SKM-1 (cell line): ENCODE data around the gene VRK3.

Source experiments
- DNase-seq: peaks from one replicate; lab custom pipeline; 2025; ENCODE audit not compliant: unreplicated experiment; lab: John Stamatoyannopoulos, UW

The VRK3 gene

GRCh38 chr19:50030937-50031336 lies 5.8 kb upstream of the VRK3 start:
- DNase-seq: no peak

GRCh38 chr19:50030225-50030624 lies 5.1 kb upstream of the VRK3 start:
- DNase-seq: no peak

GRCh38 chr19:50026550-50026906 lies 1.4 kb upstream of the VRK3 start:
- DNase-seq: no peak

GRCh38 chr19:50025794-50026549 lies 800 bp upstream of the VRK3 start, which contains the start of gene ZNF473:
Gene ZNF473 (plus strand): TSS chr19:50026005. CDS start chr19:50031083, 5,078 bp downstream.
- DNase-seq: peak; percentile 84

- DNase-seq: no peak
These were observed 502 bp downstream of the VRK3 start for GRCh38 chr19:50024719-50025021.

GRCh38 chr19:50022823-50023222 lies 2.3 kb downstream of the VRK3 start:
- no peak for DNase-seq

- DNase-seq: no peak
These were observed 4.7 kb downstream of the VRK3 start for GRCh38 chr19:50020481-50020880.

GRCh38 chr19:50016225-50016807 lies 8.9 kb downstream of the VRK3 start:
- no peak for DNase-seq

- DNase-seq: no peak
These were observed 16.6 kb downstream of the VRK3 start for GRCh38 chr19:50008532-50008931.

GRCh38 chr19:50007947-50008346 lies 17.2 kb downstream of the VRK3 start:
- DNase-seq: no peak

GRCh38 chr19:50007170-50007569 lies 18.0 kb downstream of the VRK3 start:
- DNase-seq: no peak

- DNase-seq: no peak
These were observed 19.7 kb downstream of the VRK3 start for GRCh38 chr19:50005428-50005827.

GRCh38 chr19:50003810-50004419 lies 21.3 kb downstream of the VRK3 start:
- DNase-seq: no peak

- DNase-seq: no peak
These were observed 21.9 kb downstream of the VRK3 start for GRCh38 chr19:50003254-50003788.

GRCh38 chr19:50002386-50002960 lies 22.7 kb downstream of the VRK3 start:
- no peak for DNase-seq

- no peak for DNase-seq
These were observed 23.4 kb downstream of the VRK3 start for GRCh38 chr19:50001775-50002174.

GRCh38 chr19:50000841-50001557 lies 24.2 kb downstream of the VRK3 start:
- DNase-seq: no peak

GRCh38 chr19:50000038-50000840 lies 24.9 kb downstream of the VRK3 start:
- DNase-seq: no peak

GRCh38 chr19:49999371-50000010 lies 25.7 kb downstream of the VRK3 start:
- DNase-seq: no peak

- no peak for DNase-seq
These were observed 27.5 kb downstream of the VRK3 start for GRCh38 chr19:49997709-49998108.
